NOMO-1 treated with dmso at 0.1 percent for 144 hours (cell line): ENCODE measurements around the gene TNPO3.

Source experiments
- DNase-seq: peaks from one replicate; lab custom pipeline; 2025; ENCODE audit not compliant: unreplicated experiment; lab: John Stamatoyannopoulos, UW

TNPO3 gene

GRCh38 chr7:128910569-128910945 is 144.4 kb downstream of the TNPO3 start, which contains the start of gene KCP:
Gene KCP (minus strand): TSS chr7:128910709. CDS start chr7:128910676, 33 bp downstream.
- no peak for DNase-seq

GRCh38 chr7:128909625-128910568 is 145.0 kb downstream of the TNPO3 start:
- no peak for DNase-seq

DNA sequence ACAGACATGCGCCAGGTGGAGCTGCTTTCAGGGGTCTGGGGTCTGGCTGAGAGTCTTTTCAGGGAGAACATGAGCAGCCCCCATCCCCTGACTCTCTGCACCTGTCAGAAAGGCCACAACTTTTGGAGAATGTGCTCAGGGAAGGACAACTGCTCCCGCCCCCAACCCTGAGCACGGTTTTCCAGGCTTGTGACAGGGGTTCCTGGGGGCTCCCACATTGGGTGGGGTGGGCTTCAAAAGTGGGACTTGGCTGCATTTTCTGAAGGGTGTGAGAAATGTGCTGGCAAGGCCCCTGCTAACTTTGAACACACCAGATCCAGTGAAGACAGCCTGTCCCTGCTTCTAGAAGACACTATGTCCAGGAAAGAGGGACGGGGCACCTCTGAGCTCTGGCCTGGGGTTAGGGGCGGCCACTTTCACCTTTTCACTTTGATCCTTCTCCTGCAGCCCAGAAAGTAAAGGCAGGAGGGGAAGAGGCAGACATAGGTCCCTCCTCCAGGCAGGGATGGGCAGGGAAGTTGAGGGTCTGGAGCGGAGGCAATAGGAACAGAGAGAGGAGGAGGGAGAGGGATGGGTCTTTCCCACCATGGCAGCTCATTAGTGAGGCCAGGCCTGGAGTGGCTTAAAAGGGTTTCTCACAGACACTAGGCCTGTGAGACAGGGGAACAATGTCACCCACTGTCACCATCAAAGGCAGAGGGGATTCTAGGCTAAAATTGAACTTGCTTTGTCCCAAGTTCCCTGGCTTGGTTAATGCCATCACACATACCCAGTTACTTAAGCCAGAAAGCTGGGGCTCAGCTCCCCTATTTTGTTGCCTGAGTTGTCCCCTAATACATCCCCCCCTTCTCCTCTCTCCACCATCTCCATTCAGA is 145.9 kb downstream of the TNPO3 start:
- DNase-seq, result no peak

GRCh38 chr7:128906766-128907559 is 147.9 kb downstream of the TNPO3 start:
- no peak for DNase-seq

- no peak for DNase-seq
These were observed 148.7 kb downstream of the TNPO3 start for GRCh38 chr7:128906001-128906765.

DNA sequence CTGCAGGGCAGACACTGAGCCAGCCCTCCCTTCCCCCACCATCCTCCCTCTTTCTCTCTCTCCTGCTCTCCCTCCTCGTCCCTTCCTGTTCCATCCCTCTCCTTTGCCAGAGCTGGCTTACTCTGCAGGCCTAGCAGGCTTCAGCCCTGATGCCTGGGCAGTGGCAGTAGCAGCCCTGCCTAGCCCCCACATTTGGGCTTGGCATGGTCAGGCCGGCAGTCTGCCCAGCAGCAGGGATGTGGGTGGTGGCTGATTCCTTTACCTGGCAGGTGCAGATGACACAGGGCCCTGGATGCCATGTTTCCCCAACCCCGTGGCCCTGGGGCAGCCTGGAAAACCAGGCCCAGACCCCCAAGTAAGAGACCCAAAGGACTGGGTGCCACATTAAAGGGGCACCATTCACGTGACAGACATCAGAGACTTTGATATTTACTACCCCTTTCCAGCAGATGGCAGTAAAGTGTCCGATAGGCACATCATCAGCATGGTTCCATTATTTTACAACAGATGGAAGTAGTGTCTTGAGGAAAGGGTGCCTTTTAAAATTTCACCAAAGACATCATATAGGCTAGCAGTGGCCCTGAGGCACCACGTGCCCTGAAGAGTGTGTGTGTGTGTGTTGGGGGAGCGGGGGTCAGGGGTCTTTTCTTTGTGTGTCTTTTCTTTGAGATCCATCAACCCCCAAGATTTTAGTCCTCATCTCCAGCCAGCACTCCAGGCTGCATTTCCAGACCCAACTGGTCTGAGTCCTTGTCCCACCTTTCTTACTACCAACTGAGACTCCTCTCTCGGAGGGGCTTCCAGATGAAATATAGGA is 150.3 kb downstream of the TNPO3 start:
- DNase-seq, result no peak
